Suprapubic skin (tissue), 3 donors: Measurements from ENCODE around the gene ATP5ME.

Experiments used
- POLR2AphosphoS5 ChIP-seq, 3 donors: sonication (generic); formaldehyde crosslinking; IDR thresholded peaks; one replicate each; pipeline ENCODE4 v1.6.1; 2017; ENCODE audit warnings: antibody characterized with exemption in 3 of 3
- TF ChIP-seq, protein P1 (sequence below), 2 donors: fragments of 200-600 bp in 1 of 2; fragments of 450-650 bp in 1 of 2; sonication (generic) in 1 of 2; IDR thresholded peaks; one replicate each; pipeline ENCODE4 v1.5.1; 2016 to 2019; ENCODE audit warnings: antibody characterized with exemption in 2 of 2, mild to moderate bottlenecking in 1 of 2, moderate library complexity in 1 of 2

DNA sequence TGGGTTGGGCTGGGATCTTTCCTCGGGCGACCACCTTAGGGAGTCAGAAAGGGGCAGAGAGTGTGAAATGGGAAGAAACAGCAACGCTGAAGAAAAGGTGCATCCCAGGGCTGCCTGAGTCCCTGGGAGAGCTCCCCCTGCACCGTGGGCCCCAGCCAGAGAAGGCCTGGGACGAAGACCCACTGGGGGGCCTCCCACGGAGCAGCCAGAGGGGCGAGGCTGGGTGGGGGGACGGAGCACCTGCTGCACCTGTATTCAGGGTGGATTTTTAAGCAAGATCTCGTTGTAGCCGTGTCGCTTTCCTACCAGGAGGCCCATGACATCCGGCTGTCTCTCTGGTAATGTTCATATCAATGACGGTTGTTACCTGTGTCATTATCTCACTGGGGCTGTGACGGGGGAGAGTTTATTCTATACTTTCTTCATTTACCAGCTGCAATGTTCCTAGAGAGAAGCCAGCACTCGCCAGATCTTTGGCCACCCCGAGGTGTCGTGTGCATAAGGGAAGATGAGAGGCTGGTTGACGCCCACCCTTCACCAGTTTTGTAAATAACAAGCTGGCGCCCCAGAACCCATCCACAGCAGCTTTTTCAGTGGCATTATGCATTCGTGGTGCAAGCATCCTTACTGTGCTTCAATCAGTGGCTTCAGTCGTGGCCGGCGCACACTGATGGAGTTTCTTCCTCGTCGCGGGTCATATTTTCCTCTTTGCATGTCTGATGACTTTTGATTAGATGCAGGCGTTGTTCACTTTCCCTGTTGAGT lies 25.9 kb upstream of the ATP5ME start:
- TF ChIP-seq, protein P1, sequence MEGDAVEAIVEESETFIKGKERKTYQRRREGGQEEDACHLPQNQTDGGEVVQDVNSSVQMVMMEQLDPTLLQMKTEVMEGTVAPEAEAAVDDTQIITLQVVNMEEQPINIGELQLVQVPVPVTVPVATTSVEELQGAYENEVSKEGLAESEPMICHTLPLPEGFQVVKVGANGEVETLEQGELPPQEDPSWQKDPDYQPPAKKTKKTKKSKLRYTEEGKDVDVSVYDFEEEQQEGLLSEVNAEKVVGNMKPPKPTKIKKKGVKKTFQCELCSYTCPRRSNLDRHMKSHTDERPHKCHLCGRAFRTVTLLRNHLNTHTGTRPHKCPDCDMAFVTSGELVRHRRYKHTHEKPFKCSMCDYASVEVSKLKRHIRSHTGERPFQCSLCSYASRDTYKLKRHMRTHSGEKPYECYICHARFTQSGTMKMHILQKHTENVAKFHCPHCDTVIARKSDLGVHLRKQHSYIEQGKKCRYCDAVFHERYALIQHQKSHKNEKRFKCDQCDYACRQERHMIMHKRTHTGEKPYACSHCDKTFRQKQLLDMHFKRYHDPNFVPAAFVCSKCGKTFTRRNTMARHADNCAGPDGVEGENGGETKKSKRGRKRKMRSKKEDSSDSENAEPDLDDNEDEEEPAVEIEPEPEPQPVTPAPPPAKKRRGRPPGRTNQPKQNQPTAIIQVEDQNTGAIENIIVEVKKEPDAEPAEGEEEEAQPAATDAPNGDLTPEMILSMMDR (IDR thresholded peaks at IDR 0.05), result no peak
- no peak for TF ChIP-seq POLR2AphosphoS5 (IDR thresholded peaks at IDR 0.05)
